Measurements from ENCODE around the gene GRWD1. TPM values are rescaled to one million over a fixed set of nuclear protein-coding genes. Genes with fewer than 3 reads are reported as not detected.

GRWD1 gene
- total RNA-seq: 15.2 TPM

DNA sequence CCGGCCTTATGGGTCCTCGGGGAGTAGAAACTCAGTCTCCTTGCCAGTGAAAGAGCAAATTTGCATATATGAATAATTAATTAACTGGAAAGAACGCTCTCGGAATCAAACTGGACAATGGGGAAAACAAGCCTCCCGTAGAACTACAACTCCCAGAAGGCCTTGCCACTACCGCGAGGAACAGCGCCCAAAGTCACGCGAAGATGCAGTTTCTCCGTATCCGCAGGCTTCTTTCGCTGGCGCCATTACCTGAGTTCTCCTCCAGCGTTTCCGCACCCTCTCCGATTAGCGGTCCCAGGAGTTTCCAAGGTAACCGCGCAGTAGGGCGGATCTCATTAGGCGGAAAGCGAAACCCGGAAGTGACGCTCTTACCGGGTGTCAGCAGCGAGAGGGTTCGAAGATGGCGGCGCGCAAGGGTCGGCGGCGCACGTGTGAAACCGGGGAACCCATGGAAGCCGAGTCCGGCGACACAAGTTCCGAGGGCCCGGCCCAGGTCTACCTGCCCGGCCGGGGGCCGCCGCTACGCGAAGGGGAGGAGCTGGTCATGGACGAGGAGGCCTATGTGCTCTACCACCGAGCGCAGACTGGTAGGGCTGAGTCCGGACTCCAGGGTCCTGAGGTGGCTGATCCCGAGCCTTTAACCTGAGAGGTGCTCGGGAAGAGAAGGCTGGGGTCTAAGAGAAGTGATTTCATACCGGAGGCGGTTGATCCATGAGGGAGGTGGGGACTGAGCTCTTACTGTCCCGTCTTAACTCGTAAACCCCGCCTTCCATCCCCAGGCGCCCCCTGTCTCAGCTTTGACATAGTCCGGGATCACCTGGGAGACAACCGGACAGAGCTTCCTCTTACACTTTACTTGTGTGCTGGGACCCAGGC lies at the start of gene GRWD1:
GRWD1 (plus strand) TSS at position 378 of the 876 bp plus-strand sequence; CDS start at position 401, 23 bp downstream.
- Histone ChIP-seq H3K4me3 (ENCODE audit: low read length) (peak within 1 kb of the TSS; percentile 87), H3K9me3 (ENCODE audit: low read depth, low read length) (no peaks in the 10 kb centered on the region), H3K27me3 (ENCODE audit: insufficient read depth, low read length) (peaks cover 25% of the 10 kb centered on the region), H3K4me1 (ENCODE audit: insufficient read depth, low read length) (peaks cover 30% of the 10 kb centered on the region)

DNA sequence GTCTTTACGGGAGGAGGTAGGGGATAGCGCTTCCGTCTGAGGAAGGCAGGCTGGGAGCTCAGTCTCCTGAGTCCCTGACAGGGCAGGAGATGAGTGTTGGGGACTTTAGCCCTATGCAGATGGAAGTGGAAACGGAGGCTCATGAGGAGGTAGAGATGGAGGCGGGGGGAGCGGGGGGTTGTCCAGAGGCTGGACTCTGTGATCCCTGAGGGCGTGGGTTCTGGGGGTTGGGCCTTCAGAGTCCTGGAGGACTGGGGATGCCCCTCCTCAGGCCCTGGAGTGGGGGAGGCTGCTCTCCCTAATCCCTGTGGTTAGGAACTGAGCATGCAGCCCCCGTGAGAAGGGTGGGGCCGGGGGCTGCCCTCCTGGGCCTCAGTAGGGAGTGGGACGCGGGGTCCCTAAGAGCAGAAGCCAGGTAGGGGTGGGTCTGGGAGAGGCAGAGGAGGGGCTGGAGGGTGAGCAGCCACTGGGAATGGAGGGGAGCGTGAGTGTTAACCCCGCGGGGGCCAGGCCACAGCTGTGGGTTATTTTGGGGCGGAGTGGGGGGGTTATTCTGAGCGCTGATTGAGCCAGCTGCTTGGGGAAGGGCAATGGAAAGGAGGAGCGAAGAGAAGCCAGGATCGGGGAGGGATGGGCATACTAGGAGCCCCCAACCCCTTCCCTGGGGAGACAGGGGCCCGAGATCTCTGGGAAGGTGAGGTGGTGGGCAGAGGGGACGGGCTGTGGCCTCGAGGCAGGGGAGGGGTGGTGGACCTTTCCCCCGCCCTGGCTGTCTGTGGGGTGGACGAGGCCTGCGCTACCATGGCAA lies 49.6 kb upstream of the GRWD1 start:
- Histone ChIP-seq H3K4me1 (ENCODE audit: insufficient read depth, low read length) (peaks cover 40% of the 10 kb centered on the region), H3K27me3 (ENCODE audit: insufficient read depth, low read length) (peaks cover 49% of the 10 kb centered on the region), H3K9me3 (ENCODE audit: low read depth, low read length) (no peaks in the 10 kb centered on the region), H3K4me3 (ENCODE audit: low read length) (no peak overlapping the region)

DNA sequence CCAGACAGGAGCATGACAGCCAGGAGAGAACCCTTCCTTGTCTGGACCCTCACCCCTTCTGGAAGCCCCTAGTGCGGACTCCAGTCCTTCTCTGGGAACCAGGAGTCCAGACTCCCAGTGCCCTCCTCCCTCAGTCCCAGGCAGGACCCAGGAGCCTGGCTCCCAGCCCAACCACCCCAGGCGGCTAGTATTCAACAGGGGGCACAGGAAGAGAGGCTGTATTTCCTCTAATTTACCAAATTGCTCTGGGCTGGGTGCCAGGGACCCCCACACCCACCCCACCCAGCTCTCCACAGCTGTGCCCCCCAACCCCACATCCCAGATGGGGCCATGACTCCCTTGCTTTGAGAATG lies 49.0 kb upstream of the GRWD1 start:
- Histone ChIP-seq H3K4me1 (ENCODE audit: insufficient read depth, low read length) (peaks cover 36% of the 10 kb centered on the region), H3K9me3 (ENCODE audit: low read depth, low read length) (no peaks in the 10 kb centered on the region), H3K27me3 (ENCODE audit: insufficient read depth, low read length) (peaks cover 49% of the 10 kb centered on the region), H3K4me3 (ENCODE audit: low read length) (no peak overlapping the region)

DNA sequence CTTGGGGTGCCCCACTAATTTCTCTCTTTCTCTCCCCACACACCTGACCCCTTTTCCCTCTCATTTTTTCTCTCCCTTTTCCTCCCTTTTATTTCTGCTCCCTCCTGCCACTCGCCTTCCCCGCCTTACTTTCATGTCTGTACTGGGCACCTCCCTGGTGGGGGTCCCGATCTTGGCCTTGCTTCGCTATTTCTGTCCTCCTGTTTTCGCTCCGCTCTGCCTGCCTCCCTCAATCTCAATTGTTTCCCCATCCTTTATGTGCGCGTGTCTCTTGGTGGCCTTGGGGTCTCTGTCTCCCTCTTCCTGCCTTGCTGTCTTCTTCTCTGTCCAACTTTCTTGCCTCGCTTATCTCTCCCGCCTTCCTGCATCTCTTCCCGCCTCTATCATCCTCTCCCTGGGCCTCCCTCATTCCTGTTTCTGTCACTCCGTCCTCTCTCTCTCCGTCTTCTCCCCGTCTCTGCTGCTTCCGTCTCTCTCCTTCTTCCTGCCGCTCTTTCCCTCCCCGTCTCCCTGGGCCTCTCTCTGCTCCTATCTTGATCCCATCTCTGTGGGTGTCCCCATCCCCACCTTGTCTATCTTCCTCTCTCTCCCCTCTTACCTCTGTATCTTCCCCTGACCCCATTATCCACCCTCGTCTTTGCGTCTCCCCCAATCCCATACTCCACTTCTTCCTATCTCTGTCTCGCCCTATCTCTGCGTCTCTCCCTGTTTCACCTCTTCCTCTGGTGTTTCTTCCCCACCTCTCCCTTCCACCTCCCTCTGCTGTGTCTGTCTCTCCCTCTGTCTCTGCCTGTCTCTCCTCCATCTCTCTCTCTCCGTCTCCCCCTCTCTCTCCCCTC lies 48.3 kb upstream of the GRWD1 start:
- H3K27me3 ChIP-seq (ENCODE audit: insufficient read depth, low read length): peaks cover 48% of the 10 kb centered on the region
- H3K4me1 ChIP-seq (ENCODE audit: insufficient read depth, low read length): peaks cover 35% of the 10 kb centered on the region
- no peaks in the 10 kb centered on the region for H3K9me3 ChIP-seq (ENCODE audit: low read depth, low read length)
- H3K4me3 ChIP-seq (ENCODE audit: low read length): peak overlapping the region; percentile 33

DNA sequence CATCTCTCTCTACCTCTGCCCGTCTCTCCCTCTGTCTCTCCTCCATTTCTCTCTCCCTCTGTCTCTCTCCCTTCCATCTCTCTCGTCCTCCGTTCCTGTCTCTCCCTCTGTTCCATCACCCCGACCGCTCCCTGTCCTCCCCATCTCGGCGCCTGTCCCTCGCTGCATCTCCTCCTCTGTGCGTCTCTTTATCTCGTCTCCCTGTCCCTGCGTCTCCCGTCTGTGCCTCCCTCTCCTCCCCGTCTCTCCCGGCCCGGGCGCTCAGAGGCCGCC lies 47.7 kb upstream of the GRWD1 start:
- Histone ChIP-seq H3K27me3 (ENCODE audit: insufficient read depth, low read length) (peaks cover 43% of the 10 kb centered on the region), H3K4me1 (ENCODE audit: insufficient read depth, low read length) (peaks cover 35% of the 10 kb centered on the region), H3K9me3 (ENCODE audit: low read depth, low read length) (no peaks in the 10 kb centered on the region), H3K4me3 (ENCODE audit: low read length) (peak overlapping the region; percentile 33)

DNA sequence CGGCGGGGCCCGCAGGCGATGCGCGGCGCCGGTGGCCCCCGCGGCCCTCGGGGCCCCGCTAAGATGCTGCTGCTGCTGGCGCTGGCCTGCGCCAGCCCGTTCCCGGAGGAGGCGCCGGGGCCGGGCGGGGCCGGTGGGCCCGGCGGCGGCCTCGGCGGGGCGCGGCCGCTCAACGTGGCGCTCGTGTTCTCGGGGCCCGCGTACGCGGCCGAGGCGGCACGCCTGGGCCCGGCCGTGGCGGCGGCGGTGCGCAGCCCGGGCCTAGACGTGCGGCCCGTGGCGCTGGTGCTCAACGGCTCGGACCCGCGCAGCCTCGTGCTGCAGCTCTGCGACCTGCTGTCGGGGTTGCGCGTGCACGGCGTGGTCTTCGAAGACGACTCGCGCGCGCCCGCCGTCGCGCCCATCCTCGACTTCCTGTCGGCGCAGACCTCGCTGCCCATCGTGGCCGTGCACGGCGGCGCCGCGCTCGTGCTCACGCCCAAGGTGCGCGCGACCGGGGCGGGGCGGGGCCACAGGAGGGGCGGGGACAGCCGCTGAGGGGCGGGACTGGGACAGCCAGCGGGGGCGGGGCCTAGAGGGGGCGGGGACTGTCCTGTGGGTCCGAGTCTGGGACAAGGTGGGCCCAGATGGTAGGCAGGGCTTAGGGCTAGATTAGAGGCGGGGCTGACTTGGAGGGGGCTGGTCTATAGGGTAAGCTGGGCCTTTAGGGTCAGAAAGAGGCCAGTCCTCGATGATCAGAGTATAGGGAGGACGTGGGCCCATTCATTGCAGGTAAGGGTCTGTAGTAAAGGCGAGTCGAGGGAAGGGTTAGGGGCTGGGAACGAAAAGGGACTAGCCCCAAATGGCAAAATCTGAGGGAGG lies 47.2 kb upstream of the GRWD1 start:
- Histone ChIP-seq H3K27me3 (ENCODE audit: insufficient read depth, low read length) (peaks cover 37% of the 10 kb centered on the region), H3K4me3 (ENCODE audit: low read length) (peak overlapping the region; percentile 33), H3K4me1 (ENCODE audit: insufficient read depth, low read length) (peaks cover 33% of the 10 kb centered on the region), H3K9me3 (ENCODE audit: low read depth, low read length) (no peaks in the 10 kb centered on the region)

DNA sequence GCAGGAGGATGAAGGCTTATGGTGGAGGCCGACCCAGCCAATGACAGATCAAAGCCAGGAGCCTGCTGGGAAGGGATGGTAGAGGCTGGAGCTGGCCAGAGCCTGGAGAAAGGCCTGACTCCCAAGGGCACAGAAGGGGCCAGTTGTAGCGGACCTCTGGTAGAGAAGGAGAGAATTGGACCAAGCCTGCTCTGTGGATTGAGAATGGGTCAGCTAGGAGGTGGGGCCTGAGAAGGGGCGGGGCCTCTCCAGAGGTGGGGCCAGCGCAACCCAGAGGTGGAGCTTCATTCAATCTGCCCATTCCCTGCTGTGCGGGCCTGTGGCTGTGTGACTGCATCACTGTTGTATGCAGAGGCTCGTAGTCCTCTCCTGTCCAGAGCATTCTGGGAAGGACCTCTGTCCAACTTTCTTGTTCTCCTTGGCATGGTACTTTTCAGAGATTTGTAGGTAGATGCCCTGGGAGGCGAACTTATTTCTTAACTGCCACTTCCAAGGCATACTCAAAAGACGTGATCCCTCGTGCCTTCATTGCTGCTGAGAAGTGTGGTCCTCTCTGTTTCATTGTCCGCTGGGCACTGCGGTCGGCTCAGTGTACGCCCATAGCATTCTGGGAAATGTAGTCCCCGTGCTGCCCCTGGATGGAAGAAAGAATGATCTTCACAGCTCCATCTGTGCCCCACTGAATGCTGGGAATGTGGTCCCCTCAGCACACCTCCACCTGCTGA lies 45.6 kb upstream of the GRWD1 start:
- H3K27me3 ChIP-seq (ENCODE audit: insufficient read depth, low read length): peaks cover 24% of the 10 kb centered on the region
- H3K4me1 ChIP-seq (ENCODE audit: insufficient read depth, low read length): peaks cover 22% of the 10 kb centered on the region
- H3K4me3 ChIP-seq (ENCODE audit: low read length): no peak overlapping the region
- H3K9me3 ChIP-seq (ENCODE audit: low read depth, low read length): no peaks in the 10 kb centered on the region

DNA sequence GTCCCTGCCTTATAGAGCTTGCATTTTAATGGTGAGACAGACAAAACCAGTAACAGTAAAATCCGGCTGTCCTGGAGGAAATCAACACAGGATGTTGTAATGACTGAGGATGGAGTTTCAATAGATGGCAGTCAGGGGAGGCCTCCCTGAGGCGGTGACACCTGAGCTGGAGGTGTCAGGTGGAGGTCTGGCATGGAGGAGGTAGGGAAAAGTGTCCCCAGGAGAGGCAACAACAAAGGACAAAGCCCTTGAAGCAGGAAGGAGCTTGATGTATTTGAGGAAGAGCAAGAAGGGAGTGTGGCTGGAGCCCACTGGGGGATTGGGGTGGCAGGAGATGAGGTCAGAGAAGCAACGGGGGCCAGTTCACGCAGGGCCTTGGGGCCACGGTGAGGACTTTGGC lies 44.5 kb upstream of the GRWD1 start:
- no peak overlapping the region for H3K4me3 ChIP-seq (ENCODE audit: low read length)
- H3K4me1 ChIP-seq (ENCODE audit: insufficient read depth, low read length): peaks cover 22% of the 10 kb centered on the region
- H3K9me3 ChIP-seq (ENCODE audit: low read depth, low read length): no peaks in the 10 kb centered on the region
- peaks cover 13% of the 10 kb centered on the region for H3K27me3 ChIP-seq (ENCODE audit: insufficient read depth, low read length)

DNA sequence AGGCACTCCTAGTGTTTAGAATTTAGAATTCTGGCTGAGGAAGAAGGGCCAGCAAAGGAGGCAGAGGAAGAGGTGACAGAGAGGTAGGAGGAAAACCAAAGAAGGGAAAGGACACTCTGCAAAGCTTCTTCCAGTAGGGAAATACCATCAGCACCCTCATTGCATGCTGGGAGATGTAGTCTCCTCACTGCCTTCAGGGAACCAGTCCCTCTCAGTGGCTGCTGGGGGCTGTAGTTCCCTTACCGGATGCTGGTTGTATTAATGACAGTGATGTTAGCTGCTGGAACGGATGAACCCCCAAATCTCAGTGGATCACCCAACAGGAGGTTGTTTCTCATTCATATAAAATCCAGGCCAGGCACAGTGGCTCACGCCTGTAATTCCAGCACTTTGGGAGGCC lies 42.2 kb upstream of the GRWD1 start:
- Histone ChIP-seq H3K4me1 (ENCODE audit: insufficient read depth, low read length) (peaks cover 9% of the 10 kb centered on the region), H3K27me3 (ENCODE audit: insufficient read depth, low read length) (no peaks in the 10 kb centered on the region), H3K9me3 (ENCODE audit: low read depth, low read length) (no peaks in the 10 kb centered on the region), H3K4me3 (ENCODE audit: low read length) (no peak overlapping the region)

DNA sequence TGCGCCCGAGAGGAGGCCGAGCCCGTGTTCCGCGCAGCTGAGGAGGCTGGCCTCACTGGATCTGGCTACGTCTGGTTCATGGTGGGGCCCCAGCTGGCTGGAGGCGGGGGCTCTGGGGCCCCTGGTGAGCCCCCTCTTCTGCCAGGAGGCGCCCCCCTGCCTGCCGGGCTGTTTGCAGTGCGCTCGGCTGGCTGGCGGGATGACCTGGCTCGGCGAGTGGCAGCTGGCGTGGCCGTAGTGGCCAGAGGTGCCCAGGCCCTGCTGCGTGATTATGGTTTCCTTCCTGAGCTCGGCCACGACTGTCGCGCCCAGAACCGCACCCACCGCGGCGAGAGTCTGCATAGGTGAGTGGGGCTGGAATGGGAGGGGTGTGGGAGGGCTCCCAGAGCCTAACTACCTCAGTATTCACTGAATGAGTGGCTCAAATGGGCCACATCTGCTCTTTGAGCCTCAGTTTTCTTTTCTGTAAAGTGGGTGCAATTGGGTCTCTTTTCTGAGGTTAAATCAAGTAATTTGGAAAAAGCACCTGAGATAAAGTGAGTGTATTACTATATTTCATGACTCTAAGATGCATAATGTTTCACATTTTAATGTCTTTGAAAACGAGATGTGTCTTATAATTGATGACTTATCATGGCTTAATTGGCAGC lies 40.6 kb upstream of the GRWD1 start:
- peaks cover 6% of the 10 kb centered on the region for H3K4me1 ChIP-seq (ENCODE audit: insufficient read depth, low read length)
- H3K9me3 ChIP-seq (ENCODE audit: low read depth, low read length): no peaks in the 10 kb centered on the region
- H3K27me3 ChIP-seq (ENCODE audit: insufficient read depth, low read length): no peaks in the 10 kb centered on the region
- no peak overlapping the region for H3K4me3 ChIP-seq (ENCODE audit: low read length)

DNA sequence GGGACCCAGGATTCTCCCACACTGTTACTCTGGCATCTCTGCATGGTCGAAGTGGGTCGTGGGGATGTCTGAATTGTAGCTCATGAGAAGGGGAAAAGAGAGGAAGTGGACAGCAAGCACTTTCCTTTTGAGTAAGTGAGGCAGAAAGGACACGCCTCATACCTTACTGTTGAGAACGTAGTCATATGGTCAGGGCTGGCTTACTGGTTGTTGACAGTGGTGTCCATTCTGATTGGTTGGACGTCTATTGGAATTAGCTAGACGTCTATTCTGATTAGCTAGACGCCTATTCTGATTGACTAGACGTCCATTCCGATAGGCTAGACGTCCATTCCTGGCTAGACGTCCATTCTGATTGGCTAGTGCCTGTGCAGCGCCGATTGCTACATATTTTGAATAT lies 39.9 kb upstream of the GRWD1 start:
- no peaks in the 10 kb centered on the region for H3K27me3 ChIP-seq (ENCODE audit: insufficient read depth, low read length)
- H3K9me3 ChIP-seq (ENCODE audit: low read depth, low read length): no peaks in the 10 kb centered on the region
- H3K4me1 ChIP-seq (ENCODE audit: insufficient read depth, low read length): peaks cover 5% of the 10 kb centered on the region
- H3K4me3 ChIP-seq (ENCODE audit: low read length): no peak overlapping the region

DNA sequence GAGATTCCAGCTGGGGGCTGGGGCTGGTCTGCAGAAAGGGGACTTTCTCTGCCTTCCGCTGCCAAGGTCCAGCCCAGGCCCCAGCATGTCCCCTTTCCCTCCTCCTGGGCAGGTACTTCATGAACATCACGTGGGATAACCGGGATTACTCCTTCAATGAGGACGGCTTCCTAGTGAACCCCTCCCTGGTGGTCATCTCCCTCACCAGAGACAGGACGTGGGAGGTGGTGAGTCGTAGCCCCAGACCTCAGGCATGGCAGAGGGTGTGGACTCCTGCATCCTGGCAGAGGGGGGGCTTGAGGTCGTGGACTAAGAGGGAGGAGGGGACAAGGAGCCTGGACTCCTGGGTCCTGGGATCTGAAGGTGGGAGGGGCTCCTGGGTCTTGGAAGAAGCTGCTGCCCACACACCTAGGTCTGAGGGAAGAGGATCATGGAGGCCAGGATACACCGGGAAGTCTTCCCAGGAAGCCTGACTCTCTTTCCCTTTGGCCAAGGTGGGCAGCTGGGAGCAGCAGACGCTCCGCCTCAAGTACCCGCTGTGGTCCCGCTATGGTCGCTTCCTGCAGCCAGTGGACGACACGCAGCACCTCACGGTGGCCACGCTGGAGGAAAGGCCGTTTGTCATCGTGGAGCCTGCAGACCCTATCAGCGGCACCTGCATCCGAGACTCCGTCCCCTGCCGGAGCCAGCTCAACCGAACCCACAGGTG lies 31.8 kb upstream of the GRWD1 start:
- Histone ChIP-seq H3K27me3 (ENCODE audit: insufficient read depth, low read length) (peaks cover 7% of the 10 kb centered on the region), H3K4me3 (ENCODE audit: low read length) (no peak overlapping the region), H3K9me3 (ENCODE audit: low read depth, low read length) (no peaks in the 10 kb centered on the region), H3K4me1 (ENCODE audit: insufficient read depth, low read length) (peaks cover 18% of the 10 kb centered on the region)

DNA sequence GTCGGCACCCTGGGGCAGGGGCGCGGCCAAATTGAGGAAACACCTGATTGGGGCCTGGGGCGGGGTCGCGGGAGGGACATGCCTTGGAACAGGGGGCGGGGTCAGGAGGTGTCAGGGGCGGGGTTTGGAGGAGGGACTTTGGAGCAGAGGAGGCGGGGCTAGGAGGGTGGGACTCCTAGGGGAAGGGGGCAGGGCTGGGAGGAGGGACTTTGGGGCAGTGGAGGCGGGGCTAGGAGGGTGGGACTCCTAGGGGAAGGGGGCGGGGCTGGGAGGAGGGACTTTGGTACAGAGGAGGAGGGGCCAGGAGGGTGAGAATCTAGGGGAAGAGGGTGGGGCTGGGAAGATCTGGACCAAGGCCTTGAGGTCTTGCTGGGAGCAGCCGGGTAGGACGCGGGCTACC lies 30.4 kb upstream of the GRWD1 start:
- Histone ChIP-seq H3K4me1 (ENCODE audit: insufficient read depth, low read length) (peaks cover 24% of the 10 kb centered on the region), H3K9me3 (ENCODE audit: low read depth, low read length) (no peaks in the 10 kb centered on the region), H3K4me3 (ENCODE audit: low read length) (no peak overlapping the region), H3K27me3 (ENCODE audit: insufficient read depth, low read length) (peaks cover 7% of the 10 kb centered on the region)
